GM21367 (cell line): ENCODE results near the gene PRKCE.

Experiments
- ATAC-seq: cut with Tn5 transposase; IDR thresholded peaks from one replicate; pipeline ENCODE4 v1.9.1; 2021; ENCODE audit not compliant: unreplicated experiment

PRKCE gene

DNA sequence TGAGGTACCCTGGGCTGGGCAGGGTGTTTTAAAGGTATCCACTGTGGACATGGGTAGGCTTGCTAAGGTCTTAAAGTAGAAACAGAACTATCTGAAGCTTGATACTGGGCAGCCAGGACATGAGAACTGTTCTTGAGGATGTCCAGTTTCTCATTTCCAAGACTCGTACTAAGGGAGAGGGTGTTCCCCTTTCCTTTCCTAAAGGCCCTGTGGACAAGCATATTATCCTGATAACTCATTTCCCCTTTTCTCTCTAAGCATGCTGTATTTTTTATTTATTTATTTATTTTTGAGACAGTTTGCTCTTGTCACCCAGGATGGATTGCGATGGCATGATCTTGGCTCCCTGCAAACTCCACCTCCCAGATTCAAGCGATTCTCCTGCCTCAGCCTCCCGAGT is 273.6 kb downstream of the PRKCE start:
- no peak for ATAC-seq

DNA sequence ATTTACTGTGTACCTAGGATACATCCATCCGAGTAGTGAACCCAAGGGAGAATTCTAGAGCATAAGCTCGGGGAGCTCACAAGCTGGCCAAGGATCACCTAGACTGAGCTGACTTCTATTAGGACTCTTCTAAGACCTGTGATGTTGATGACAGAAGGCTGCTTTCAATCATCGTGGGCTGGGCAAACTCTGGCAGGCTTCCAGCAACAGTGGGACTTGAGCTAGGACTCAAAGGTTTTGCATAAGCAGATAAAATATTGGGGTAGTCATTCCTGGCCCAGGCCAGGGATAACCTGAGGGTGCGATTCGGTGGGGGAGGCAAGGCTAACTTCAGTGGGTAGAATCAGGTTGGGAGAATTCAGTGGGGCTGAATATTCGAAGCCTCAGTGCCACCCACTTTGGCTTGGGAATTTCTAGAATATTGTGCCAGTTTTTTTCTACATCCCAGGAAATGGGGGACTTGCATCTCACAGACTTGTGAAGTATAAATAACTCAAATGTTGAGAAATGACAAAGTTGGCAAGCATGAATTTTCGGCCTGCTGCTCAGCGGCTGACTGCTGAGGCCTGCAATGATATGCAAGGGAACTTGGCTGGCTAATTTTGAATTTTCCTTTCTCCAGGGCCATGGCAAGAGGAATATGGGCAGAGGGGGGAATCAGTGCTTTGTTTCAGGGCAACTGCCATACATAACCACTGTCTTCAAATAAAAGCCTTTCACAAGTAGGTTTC is 274.3 kb downstream of the PRKCE start:
- no peak for ATAC-seq

DNA sequence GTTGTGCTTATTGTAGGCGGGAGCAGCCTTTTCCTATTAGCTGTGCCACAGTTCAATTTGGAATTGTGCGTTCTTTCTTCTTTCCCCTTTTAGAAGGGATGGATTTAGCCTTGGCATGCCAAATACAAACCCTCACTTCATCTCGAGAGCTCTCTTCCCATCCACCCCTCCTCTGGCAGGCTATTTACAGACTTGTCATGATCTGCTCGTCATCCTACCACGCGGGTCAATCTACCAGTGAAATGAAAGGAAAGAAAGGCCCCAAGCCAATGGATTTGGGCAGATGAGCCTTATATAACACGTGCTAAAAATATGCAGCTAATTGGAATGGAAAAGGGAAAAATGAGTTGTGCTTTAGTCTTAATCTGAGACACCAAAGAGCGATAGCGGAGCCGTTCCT is 277.5 kb downstream of the PRKCE start:
- no peak for ATAC-seq

DNA sequence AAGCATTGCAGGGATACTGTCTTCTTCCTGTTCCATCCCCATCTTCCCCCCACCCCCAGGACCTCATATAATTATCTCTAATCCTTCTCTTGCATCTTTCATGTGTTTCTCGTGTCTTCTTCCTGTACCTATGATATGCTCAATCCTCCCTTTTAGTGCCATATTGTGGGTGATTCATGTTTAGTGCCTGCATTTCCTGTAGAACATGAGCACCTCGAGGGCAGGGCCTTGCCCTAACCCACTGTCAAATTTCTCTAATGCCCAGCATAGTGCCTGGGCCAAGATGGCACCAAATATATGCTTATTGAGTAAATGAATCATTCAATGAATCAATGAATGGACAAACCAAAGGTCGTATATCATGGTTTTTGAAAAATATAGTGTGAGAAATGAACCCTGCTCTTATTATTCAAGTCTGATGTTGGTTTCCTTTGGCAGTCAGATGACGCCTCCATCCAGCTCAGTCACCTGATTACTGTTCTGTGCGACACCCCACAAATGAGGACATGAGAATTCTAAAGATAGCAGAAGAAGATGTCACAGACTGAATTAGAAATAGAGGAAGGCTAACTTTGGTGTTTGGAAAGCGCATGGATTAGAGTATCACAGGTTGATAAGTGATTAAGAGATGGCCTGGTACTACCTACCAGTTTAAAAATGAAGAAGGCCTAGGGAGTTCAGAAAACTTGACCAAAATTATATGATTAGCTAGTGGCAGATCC is 278.4 kb downstream of the PRKCE start:
- no peak for ATAC-seq

DNA sequence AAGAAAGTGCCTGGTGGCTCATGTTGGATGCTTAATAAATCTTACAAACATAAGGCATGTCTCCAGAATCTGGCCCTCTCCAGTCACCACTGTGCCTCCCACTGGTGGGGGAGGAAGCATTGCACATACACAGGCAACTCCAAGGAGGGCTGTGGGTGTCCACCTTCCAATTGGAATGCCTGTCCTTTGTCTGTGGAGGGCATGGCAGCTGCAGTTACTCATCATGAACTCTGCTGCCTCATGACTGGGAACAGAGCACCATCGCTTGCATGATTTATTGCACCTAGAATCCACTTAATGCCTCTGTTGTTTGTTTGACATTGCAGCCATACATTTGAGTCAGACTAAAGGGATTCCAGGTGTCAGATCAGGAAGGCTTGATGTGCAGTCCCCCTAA is 278.9 kb downstream of the PRKCE start:
- no peak for ATAC-seq

DNA sequence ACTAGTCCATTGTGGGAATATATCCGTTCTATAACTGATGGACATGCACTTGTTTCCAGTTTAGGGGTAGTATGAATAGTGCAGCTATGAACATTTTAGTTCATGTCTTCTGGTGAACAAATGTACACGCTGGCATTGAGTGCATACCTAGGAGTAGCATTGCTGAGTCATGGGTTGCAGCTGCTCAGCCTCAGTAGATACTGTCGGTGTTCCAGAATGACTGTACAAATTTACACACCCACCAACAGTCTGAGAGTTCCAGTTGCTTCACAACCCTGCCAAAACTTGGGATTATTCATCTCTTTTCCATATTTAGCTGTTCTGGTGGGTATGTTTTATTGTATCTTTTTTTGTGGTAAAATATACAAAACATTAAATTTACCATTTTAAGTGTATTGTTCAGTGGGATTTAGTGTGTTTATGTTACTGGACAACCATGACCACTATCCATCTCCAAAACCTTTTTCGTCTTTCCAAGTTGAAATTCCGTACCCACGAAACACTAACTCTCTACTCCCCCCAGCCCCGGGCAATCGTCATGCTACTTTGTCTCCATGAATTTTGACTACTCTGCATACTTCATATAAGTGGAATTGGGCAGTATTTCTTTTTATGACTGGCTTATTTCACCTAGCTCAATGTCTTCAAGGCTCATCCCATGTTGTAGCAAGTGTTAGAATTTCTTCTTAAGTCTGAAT is 281.0 kb downstream of the PRKCE start:
- ATAC-seq = no peak

DNA sequence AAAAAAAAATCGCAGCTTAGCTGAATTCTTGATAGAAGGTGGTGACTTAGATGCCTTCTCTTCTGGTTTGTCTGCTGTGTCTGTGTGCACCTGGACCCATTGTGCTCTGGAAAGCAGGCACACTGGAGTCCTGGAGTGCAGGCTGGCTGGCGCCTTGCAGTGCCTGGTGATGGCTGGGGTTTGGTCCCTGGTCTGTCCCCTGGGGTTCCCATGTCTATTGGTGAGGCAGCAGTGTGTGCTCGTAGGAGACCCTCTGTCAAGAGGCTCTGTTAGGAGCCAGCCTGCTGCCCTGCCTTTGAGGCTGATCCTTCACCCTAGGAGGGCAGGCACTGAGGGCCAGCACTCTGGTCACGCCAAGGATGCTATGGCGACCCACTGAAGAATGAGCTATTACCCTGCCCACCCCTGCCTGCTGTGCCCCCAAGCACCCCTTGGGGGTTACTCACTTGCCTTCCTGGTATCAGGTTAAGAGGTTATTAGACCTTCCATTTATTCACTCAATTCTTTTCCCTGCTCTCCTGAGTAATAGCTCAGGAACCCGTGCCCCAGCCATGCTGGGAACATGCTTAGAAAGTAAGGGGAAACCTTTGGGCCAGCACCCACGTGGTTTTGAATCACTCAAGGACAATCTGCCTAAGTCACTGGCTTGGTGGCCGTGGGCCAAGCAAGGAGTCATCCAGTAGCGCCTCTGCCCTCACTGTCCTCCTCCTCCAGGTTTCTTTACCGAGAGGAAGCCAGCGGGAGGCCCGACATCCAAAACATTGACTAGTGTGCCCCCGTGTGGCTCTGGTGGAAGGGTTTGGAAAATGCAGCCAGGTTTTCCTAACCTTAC is 284.5 kb downstream of the PRKCE start:
- no peak for ATAC-seq

DNA sequence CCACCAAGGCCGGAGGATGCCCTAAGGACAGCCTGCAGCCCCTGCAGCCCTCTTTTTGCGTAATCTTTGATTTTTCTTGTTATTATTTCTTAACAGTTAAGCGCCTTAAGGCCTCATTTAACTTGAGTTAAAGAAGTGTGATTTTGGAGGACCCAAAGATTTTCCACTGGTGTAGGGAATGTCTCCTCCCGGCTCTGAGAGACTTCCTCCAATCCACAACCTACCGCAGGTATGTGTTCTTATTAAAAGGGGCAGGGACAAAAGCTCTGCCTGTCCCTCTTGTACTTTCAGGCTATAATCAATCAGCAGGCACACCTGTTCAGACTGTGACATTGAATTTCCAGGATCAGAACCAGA is 285.1 kb downstream of the PRKCE start:
- ATAC-seq = no peak

DNA sequence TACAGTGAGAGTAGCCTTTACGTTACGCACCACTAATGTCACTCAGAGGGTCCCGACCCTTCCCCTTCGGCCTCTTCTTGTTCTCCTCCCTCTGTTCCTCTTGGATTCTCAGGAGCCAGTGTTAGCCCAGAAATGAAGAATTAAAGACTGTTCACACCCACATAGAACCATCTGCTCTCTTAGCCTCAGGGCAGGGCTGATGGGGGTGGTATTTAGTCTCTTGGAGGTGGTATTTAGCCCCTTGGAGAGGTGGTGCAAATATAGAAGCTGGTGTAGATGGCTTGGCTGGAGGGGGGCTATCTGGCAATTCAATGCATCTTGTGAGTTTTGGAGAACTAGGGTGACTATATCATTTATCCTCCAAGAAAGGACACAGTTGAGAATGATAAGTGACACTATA is 286.5 kb downstream of the PRKCE start:
- no peak for ATAC-seq

DNA sequence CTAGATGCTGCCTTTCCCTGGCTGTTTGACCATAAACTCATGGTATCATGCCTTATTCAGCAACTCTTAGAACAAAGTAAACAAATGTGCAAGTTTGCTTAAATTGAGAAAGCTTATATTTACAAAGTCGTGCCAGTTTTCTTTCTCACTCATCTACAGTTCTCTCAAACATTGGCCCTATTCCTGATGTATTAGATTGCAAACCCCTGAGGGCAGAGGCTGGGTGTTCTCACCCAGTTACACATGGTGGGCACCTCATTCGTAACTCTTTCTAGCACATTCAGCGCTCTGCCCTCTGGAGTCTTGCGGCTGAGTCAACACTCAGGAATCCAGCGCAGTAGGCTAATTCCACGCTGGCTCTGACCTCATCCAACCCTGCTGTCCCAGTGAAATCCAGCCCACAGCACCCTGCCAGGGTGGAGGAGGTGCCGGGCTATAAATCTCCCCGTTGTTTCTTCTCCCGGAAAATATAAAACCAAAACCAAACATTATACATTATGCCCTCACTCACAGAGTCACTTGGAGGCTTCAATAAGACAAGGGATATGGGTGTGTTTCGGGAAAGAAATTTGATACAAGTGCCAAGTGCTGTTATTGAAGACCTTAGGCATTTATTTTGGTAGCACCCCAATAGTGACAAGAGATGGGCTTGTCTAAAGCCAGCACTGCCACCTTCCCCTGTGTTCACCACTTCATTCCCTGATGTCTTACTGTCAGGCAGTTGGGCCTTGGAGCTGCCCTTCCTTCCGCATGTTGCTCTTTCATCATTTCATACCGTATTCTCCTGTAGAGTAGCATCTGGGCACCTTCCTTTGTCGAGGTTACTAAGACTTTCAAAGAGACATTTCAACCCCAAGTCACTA is 287.4 kb downstream of the PRKCE start:
- no peak for ATAC-seq

DNA sequence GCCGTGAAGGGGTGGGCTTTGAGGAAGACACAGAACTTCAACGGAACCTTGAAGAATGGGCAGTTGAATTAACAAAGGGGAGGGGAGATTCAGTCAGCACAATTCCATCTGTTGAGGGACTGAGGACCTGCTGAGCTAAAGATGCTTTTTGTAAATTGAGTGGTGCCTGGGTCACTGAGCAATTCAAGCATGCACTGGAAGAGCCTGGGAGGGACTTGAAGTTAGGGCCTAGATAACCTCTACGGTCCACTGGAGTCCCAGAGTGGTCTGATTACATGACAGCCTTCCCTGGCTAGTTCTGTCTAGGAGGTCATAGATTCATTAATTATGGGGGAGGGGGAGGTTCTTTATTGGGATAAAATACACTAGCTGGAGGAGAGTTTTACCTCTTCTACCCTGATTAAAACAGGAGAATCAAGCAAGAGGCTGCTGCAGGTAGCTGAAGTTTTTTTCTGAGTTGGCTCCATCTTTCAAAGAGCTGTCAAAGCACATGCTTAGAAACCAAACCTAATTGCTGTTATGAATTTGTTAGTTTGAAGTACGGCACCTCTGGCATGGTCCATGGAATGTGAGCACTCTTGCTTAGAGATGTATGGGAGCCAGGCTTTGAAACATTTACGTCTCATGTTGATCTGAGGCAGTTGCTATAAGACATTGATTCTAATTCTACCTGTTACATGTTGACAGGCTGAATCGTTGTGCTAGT is 290.2 kb downstream of the PRKCE start:
- no peak for ATAC-seq

DNA sequence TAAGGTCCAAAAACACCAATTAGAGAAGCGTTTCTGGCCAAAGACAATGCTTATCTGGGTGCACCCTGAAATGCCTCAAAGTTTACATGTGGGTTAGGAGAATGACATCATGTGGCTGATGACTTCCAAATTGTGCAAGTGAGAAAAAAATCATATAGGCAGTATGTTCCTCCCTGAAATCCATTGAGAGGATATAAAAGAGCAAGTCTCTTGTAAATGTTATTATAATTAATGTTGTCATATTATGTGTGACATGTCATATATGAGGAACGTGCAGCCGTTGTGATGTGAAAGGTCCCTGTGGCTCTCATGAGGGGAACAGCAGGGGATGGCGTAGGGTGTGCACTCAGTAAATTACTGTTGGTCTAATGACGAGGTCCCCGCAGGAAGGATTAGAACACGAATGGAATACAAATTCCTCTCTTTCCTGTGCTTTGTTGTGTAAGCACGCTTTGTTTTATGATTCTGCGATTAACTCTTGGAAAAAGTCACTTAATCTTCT is 290.8 kb downstream of the PRKCE start:
- ATAC-seq = no peak

DNA sequence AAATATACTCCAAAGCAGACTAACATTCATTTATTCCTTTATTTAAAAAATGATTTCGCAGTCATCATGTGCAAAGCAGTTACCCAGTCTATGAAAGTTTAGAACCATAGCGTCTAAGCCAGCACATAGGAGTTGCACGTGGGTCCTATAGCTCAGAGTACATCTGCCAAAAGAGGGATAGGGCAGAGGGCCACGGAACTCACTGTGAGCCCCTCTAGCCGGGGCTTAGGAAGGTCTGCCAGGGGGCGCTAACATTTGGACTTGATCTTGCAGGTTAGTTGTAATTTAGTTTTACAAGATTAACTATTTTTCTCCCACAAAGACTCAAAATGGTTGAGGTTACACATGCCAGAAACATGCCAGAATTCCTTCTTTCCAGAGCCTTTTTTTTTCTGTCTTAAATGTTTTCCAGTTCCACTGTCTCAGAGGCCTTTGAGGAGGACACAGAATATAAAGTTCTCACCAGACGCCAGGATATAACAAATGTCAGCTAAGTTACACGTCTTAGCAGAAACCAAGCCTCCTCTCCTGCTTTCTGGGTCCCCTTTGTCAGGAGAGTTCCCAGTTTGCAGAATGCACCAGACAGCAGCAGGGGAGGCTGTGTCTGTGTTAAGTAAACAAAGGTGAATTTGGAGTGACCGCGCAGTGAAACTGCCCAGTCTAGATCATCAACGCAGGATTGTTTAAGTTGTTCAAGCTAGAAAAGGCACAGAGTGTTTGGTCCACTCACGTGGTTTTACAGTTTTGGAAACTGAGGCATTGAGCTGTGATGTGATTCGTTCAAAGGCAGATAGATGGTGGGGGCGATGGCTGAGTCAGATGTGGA is 292.0 kb downstream of the PRKCE start:
- ATAC-seq = no peak

DNA sequence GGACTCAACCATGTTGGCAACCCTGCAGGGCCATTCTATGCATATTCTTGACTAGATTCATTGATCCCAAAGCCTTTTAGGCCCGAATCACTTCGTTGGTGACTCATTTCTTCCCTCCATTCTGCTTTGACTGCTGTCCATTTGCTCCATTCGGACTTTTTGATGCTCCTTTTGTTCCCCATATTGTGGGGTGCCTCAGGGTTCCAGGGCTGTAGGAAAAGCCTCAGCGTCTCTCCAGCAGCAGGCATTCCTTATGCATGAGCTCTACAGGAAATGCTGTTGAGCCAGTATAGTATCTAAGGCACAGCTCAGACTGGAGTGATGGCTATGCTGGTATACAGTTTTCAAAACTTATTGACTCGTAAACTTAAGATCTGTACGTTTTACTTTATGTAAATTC is 292.6 kb downstream of the PRKCE start:
- ATAC-seq = no peak

DNA sequence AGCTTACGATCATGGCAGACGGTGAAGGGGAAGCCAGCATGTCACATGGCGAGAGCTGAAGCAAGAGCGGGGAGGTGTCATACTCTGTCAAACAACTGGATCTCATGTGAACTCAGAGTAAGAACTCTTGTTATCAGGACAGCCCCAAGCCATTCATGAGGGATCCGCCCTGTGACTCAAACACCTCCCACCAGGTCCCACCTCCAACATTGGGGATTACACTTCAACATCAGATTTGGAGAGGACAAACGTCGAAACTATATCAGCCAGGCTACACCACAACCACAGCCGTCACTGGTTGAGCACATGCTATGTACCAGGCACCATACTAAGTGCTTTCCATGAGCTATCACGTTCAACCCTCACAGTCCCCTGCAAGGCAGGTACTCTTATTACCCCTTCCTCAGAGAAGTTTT is 293.8 kb downstream of the PRKCE start:
- no peak for ATAC-seq

DNA sequence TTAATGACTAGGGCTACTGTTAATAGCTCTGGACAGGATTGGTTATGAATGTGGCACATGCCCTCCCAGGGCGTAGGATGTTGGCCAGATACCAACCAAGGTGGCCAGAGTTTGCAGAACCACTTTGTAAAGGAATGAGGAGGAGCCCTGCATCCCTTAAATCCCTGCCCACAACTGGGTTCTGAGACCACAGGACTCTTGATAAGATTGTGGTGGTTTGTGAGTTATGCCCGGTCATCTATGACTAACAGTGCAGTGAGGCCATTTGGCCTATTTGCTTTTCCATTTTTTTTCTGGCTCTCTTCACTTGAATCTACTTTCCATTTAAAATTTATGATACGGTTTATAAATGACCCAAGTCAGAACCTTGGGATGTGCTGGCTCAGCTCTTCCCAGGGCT is 294.5 kb downstream of the PRKCE start:
- ATAC-seq = no peak

DNA sequence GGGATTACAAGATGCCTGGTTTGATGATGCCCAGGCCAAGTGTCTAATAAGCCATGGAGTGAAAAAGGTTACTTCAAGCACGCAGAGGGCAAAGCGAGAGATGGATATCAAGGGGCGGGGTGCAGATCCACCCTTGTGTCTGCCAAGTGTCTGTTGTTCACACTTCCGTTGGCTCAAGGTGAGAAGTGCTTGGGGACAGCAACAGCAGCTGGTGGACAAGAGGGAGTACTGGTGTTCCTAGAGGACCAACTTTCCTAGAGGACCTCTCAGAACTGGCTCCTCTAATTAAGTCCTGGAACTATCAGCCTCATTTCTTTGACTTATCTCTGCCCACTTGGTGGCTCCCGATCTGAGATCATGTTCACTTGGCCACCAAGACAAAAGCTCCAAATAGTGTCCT is 299.1 kb downstream of the PRKCE start:
- ATAC-seq = no peak

DNA sequence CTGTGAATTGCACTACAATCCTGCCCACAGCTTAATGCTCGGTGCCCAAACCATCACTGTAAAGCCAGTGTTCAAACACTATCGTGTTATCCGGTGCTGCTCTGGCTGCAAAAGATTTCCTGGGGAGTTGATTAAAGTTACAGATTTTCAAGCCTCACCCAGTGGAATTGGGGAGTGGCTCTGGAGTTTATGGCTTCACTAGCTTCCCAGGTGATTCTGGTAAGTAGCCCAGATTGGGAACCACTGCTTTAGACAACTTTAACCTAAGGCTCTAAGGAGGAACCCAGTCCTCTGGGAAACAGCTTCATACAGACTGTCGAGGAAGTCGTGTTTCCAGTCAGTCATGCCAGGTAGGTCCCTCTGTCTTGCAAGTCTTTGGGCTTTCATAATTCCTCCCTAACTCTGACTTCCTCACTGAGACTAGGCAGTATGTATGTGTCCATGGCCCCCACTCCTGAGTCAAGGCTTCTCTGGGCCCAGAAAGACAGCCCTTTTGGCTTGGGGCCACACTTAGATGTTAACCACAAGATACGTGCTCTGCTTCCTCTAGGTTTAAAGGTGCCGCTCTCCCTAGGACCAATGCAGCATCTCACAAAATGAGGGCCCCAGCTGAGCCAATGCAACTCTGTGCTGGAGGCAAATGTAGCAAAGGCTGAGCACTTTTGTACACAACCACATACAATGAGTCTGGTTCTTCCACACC is 299.7 kb downstream of the PRKCE start:
- ATAC-seq = no peak
